Type B pancreatic cell (in vitro differentiated cells): ENCODE data around the gene PRKN. TPM values are rescaled to one million over a fixed set of nuclear protein-coding genes. Genes with fewer than 3 reads are reported as not detected.

Experiments
- DNase-seq: peaks from one replicate; pipeline ENCODE4 v3.0.0; 2021; ENCODE audit warnings: mixed read lengths; ENCODE audit not compliant: unreplicated experiment; ENCODE audit errors: extremely low spot score
- H3K27ac Mint-ChIP-seq: 2 replicates; pipeline ENCODE4 v1.8.0; 2021; ENCODE audit warnings: mild to moderate bottlenecking, mixed read lengths
- H3K27me3 Mint-ChIP-seq: 2 replicates; pipeline ENCODE4 v1.8.0; 2021; ENCODE audit warnings: mixed read lengths
- H3K36me3 Mint-ChIP-seq: 2 replicates; pipeline ENCODE4 v1.8.0; 2021; ENCODE audit warnings: mixed read lengths
- H3K4me1 Mint-ChIP-seq: one replicate; pipeline ENCODE4 v1.8.0; 2021; ENCODE audit warnings: mixed read lengths; ENCODE audit not compliant: unreplicated experiment
- H3K4me3 Mint-ChIP-seq: 2 replicates; pipeline ENCODE4 v1.8.0; 2021; ENCODE audit warnings: mild to moderate bottlenecking, mixed read lengths
- H3K9me3 Mint-ChIP-seq: 2 replicates; pipeline ENCODE4 v1.8.0; 2021; ENCODE audit warnings: mixed read lengths
- total RNA-seq: library from RNA; stranded (reverse); gene quantifications from 2 replicates; pipeline ENCODE4 v1.2.1, GENCODE V29; 2021; ENCODE audit warnings: low replicate concordance
- TF ChIP-seq, protein P1 (sequence below): fragments of 200-600 bp; sonication (generic); conservative IDR thresholded peaks from 2 replicates; pipeline ENCODE4 v1.5.0; 2021; ENCODE audit warnings: antibody characterized with exemption, mild to moderate bottlenecking

Gene PRKN
- total RNA-seq, 1 donor from 2014 or later: 6.2 TPM

DNA sequence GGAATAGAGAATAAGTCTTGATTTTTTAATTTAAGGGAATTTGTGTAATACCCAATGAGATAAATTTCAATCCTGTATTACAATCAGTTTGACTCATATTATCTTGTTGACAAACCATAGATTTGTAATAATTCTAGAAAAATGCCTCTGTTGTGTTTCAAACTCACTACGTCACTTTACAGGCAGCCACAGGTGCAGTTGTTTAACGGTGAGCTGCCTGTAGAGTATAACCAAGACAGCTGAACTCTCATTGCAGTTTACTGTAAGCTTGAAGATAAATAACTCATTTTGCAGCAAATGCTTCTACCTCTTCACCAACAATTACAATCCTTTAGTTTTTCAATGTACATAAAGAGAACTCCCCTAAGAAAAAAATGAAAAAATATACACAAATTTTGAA lies 114.3 kb downstream of the PRKN start:
- TF ChIP-seq, protein P1, sequence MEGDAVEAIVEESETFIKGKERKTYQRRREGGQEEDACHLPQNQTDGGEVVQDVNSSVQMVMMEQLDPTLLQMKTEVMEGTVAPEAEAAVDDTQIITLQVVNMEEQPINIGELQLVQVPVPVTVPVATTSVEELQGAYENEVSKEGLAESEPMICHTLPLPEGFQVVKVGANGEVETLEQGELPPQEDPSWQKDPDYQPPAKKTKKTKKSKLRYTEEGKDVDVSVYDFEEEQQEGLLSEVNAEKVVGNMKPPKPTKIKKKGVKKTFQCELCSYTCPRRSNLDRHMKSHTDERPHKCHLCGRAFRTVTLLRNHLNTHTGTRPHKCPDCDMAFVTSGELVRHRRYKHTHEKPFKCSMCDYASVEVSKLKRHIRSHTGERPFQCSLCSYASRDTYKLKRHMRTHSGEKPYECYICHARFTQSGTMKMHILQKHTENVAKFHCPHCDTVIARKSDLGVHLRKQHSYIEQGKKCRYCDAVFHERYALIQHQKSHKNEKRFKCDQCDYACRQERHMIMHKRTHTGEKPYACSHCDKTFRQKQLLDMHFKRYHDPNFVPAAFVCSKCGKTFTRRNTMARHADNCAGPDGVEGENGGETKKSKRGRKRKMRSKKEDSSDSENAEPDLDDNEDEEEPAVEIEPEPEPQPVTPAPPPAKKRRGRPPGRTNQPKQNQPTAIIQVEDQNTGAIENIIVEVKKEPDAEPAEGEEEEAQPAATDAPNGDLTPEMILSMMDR: no peak
- Mint-ChIP-seq H3K4me1 (no peaks in the 10 kb centered on the region), H3K36me3 (no peaks in the 10 kb centered on the region), H3K4me3 (no peak overlapping the region), H3K27me3 (no peaks in the 10 kb centered on the region), H3K27ac (no peak overlapping the region), H3K9me3 (no peaks in the 10 kb centered on the region)
- DNase-seq: no peak

DNA sequence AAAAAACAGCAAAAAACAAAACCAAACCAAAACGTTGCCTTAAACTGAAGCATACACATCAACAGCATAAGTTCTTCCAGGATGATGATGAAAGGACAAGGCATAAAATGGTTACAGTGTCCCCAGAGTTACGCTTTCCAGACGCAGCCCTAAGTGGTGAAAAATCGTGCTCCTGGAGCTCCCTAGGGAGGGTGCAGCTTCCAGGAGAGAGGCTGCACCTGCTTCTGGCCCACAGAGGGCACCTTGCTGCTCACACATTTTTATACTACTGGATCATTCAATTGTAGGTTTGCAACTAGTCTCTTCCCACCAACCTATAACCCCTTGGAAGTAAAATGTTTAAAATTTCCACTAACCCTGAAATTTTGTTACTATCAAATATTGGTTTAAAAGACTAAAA lies 115.0 kb downstream of the PRKN start:
- no peaks in the 10 kb centered on the region for H3K9me3 Mint-ChIP-seq
- H3K27me3 Mint-ChIP-seq: no peaks in the 10 kb centered on the region
- no peak for DNase-seq
- no peaks in the 10 kb centered on the region for H3K4me1 Mint-ChIP-seq
- H3K4me3 Mint-ChIP-seq: no peak overlapping the region
- H3K36me3 Mint-ChIP-seq: no peaks in the 10 kb centered on the region
- TF ChIP-seq, protein P1: no peak
- no peak overlapping the region for H3K27ac Mint-ChIP-seq

DNA sequence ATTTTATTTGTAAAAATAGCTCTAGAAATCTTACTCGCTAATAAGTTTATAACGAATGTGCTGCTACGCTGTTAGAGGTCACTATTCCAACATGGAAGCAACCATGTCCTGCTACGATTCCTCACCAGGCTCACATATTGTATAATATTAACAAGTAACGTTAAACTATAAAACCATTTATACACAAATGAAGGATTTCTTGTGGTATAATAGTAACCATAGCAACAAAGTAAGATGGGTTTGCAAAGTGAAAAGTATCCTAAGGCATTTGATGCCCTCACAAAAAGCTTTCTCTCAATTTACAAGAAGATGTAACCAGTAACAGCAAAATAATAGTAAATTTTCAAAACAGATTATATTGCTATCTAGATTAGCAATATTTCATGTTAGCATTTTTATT lies 117.2 kb downstream of the PRKN start:
- Mint-ChIP-seq H3K4me1 (no peaks in the 10 kb centered on the region), H3K27ac (no peak overlapping the region), H3K27me3 (no peaks in the 10 kb centered on the region), H3K9me3 (no peaks in the 10 kb centered on the region), H3K36me3 (no peaks in the 10 kb centered on the region), H3K4me3 (no peak overlapping the region)
- TF ChIP-seq, protein P1: no peak
- DNase-seq: no peak

DNA sequence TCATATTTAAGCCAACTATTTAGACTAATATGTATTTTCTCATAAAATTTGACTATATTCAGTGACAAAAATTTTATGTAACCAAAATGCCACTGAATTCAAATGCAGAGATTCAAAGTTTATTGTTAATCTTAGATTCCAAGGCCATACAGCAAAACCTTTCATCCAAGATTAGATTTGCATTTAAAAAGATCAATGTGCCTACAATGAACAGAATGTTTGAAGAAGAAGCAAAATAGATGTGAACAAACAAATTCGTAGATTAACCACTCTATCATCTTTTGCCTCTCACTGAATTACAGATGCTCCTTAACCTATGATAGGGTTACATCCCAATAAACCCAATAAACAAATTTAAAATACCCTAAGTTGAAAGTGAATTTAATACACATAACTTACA lies 121.7 kb downstream of the PRKN start:
- Mint-ChIP-seq H3K4me3 (no peak overlapping the region), H3K27me3 (peaks cover 4% of the 10 kb centered on the region), H3K4me1 (no peaks in the 10 kb centered on the region), H3K27ac (no peak overlapping the region), H3K9me3 (no peaks in the 10 kb centered on the region), H3K36me3 (no peaks in the 10 kb centered on the region)
- DNase-seq: no peak
- TF ChIP-seq, protein P1: no peak

DNA sequence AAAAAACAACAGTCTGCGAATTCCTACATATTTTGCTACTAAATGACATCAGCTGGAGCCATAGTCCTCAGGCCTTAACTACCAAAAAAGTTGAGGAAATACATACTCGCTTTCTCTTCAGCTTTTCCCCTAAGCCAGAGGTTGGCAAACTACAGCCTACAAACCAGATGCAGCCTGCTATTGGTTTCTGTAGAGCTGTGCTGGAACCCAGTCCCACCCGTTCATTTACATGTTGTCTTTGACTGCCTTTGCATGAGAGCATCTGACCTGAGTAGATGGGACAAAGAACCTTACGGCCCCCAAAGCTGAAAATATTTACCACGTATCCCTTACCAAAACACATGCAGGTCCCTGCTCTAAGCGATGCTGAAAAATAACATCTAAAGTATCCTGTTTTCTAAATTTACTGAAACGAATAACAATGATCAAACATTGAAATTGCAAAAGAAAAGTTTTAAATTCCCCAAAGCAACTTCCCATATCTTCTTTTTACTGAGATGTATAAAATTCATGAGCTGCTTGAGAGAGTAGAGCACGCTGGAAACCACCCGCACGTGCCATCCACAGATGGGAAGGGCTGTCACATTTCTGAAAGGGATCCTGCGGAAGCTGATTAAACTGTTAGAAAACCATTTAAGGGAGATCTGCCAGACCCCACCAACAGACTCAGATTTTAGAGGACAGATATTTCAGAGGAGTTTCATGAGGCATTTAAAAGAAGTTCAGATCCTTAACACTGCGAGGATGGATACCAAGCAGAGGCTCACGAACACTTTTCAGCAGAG lies 124.1 kb downstream of the PRKN start:
- H3K4me3 Mint-ChIP-seq: no peak overlapping the region
- DNase-seq: no peak
- peaks cover 4% of the 10 kb centered on the region for H3K4me1 Mint-ChIP-seq
- no peak overlapping the region for H3K27ac Mint-ChIP-seq
- peaks cover 4% of the 10 kb centered on the region for H3K27me3 Mint-ChIP-seq
- no peaks in the 10 kb centered on the region for H3K9me3 Mint-ChIP-seq
- no peaks in the 10 kb centered on the region for H3K36me3 Mint-ChIP-seq
- TF ChIP-seq, protein P1: no peak
